BE2C (cell line): ENCODE results near the gene GCN1.
"Not testable (repeated sequence)": the region's sequence is repeated elsewhere in the genome, so short reads cannot be mapped to it uniquely, and the experiment has no call there.

Experiments used
- DNase-seq: peaks from one replicate; pipeline ENCODE4 v3.0.0-alpha.2; 2020
- H3K27me3 ChIP-seq: fragments of 250-450 bp; sonication (Bioruptor Pico); 2 replicates; pipeline ENCODE4 v1.5.1; 2020; ENCODE audit warnings: mild to moderate bottlenecking
- H3K36me3 ChIP-seq: fragments of 250-450 bp; sonication (Bioruptor Pico); 2 replicates; pipeline ENCODE4 v1.5.1; 2020; ENCODE audit warnings: mild to moderate bottlenecking
- H3K4me1 ChIP-seq: fragments of 250-450 bp; sonication (Bioruptor Pico); 2 replicates; pipeline ENCODE4 v1.5.1; 2020
- H3K4me3 ChIP-seq: 2 replicates; pipeline ENCODE4 v1.5.1; 2011; ENCODE audit warnings: low read depth, low read length
- H3K9me3 ChIP-seq: fragments of 250-450 bp; sonication (Bioruptor Pico); 2 replicates; pipeline ENCODE4 v1.5.1; 2020
- CTCF ChIP-seq: IDR thresholded peaks from 2 replicates; pipeline ENCODE4 v1.5.1; 2012; ENCODE audit warnings: mild to moderate bottlenecking, low read depth, low read length

The GCN1 gene

GRCh38 chr12:120209851-120210250, 15.3 kb upstream of the GCN1 start:
- no peak overlapping the region for H3K4me3 ChIP-seq
- DNase-seq: no peak
- no peaks in the 10 kb centered on the region for H3K27me3 ChIP-seq
- H3K9me3 ChIP-seq: no peaks in the 10 kb centered on the region
- no peak for TF ChIP-seq CTCF
- H3K36me3 ChIP-seq: peaks cover 35% of the 10 kb centered on the region
- no peaks in the 10 kb centered on the region for H3K4me1 ChIP-seq

DNA sequence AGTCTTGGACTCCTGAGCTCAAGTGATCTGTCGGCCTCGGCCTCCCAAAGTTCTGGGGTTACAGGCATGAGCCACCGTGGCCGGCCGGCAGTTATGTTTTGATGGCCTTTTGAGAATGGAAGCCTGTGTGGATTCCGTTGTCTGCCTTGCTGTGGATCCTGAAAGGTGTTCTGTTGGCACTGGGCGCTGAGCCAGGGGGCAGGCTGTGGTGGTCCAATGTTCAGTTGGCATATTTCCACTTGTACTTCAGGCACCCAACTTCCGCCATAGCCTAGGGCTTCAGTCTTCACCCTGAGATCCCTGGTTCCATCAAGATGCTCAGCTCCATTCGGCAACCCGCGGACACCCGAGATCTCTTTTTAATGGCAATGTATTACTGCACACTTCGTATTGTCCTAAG, 12.7 kb upstream of the GCN1 start:
- no peak for TF ChIP-seq CTCF
- H3K9me3 ChIP-seq: no peaks in the 10 kb centered on the region
- H3K4me1 ChIP-seq: no peaks in the 10 kb centered on the region
- H3K27me3 ChIP-seq: no peaks in the 10 kb centered on the region
- no peak overlapping the region for H3K4me3 ChIP-seq
- peaks cover 26% of the 10 kb centered on the region for H3K36me3 ChIP-seq
- DNase-seq: no peak

DNA sequence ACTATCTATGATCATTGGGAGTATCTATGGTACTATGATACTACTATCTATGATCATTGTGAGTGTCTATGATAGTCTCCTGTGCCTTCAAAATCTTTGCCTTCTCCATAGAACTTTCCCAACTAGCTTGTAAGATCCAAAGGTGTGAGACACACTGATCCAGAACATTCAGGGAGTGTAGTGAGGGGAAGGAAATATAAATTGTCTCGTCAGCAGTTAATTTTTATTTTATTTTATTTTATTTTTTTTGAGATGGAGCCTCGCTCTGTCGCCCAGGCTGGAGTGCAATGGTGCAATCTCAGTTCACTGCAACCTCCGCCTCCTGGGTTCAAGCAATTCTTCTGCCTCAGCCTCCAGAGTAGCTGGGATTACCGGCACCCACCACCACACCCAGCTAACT, 12.3 kb upstream of the GCN1 start:
- DNase-seq, H3K4me1 ChIP-seq, H3K4me3 ChIP-seq, H3K9me3 ChIP-seq, H3K27me3 ChIP-seq: not testable (repeated sequence)
- peaks cover 26% of the 10 kb centered on the region for H3K36me3 ChIP-seq

GRCh38 chr12:120206228-120206627, 11.7 kb upstream of the GCN1 start:
- no peaks in the 10 kb centered on the region for H3K27me3 ChIP-seq
- H3K36me3 ChIP-seq: peaks cover 26% of the 10 kb centered on the region
- H3K4me1 ChIP-seq: no peaks in the 10 kb centered on the region
- no peak for DNase-seq
- H3K4me3 ChIP-seq: no peak overlapping the region
- no peak for TF ChIP-seq CTCF
- no peaks in the 10 kb centered on the region for H3K9me3 ChIP-seq

DNA sequence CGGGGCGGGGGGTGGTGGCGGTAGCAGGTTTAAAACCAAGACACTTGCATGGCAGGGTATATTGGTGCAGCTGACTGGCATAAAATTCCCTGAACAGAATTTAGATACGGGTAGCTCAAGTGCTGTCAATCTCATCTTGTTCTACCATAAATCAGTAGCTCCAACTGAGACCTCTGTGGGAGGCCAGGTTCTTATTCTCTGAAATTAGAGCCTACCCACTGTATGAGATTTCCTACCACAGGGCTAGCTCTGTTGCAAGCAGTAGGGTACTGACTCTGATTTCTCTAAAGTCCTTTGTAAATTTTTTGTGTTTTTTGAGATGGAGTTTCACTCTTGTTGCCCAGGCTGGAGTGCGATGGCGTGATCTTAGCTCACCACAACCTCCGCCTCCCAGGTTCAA, 9.7 kb upstream of the GCN1 start:
- Histone ChIP-seq H3K4me3 (no peak overlapping the region), H3K27me3 (no peaks in the 10 kb centered on the region), H3K9me3 (no peaks in the 10 kb centered on the region), H3K4me1 (peaks cover 4% of the 10 kb centered on the region; the same call in 1 of the 2 replicates), H3K36me3 (peaks cover 35% of the 10 kb centered on the region)
- TF ChIP-seq CTCF: no peak
- no peak for DNase-seq

- peaks cover 54% of the 10 kb centered on the region for H3K36me3 ChIP-seq
- peaks cover 4% of the 10 kb centered on the region; the same call in 1 of the 2 replicates for H3K4me1 ChIP-seq
- H3K4me3 ChIP-seq: peak overlapping the region; percentile 76
- DNase-seq: no peak
- no peak for TF ChIP-seq CTCF
- no peaks in the 10 kb centered on the region for H3K27me3 ChIP-seq
- H3K9me3 ChIP-seq: no peaks in the 10 kb centered on the region
Observed at GRCh38 chr12:120200364-120200800, 5.9 kb upstream of the GCN1 start.
